ENCODE measurements around the gene PTPRK.

- TF ChIP-seq PAX8 (IDR thresholded peaks at IDR 0.05): no peak
- TF ChIP-seq NR2C2 (IDR thresholded peaks at IDR 0.05; ENCODE audit: borderline replicate concordance, control insufficient read depth, insufficient read length, low read depth): no peak
- no peak for TF ChIP-seq WRNIP1 (IDR thresholded peaks at IDR 0.05; ENCODE audit: borderline replicate concordance, low read depth, low read length)
- TF ChIP-seq BRCA1 (IDR thresholded peaks at IDR 0.05; ENCODE audit: low read depth, low read length): no peak
- TF ChIP-seq MAX (IDR thresholded peaks at IDR 0.05; ENCODE audit: low read depth, low read length): no peak
- TF ChIP-seq HDGF (IDR thresholded peaks at IDR 0.05): no peak
Observed at GRCh38 chr6:128039543-128039942, 480.9 kb downstream of the PTPRK start.

Data from GM12878 (cell line).